Hematopoietic multipotent progenitor cell treated with erythropoietin and hydrocortisone succinate and interleukin-3 and kit ligand, for 6 days (in vitro differentiated cells): ENCODE measurements around the gene NELFB.

Experiments used
- DNase-seq: peaks from one replicate; pipeline ENCODE4 v3.0.0-alpha.2; 2015

The NELFB gene

DNA sequence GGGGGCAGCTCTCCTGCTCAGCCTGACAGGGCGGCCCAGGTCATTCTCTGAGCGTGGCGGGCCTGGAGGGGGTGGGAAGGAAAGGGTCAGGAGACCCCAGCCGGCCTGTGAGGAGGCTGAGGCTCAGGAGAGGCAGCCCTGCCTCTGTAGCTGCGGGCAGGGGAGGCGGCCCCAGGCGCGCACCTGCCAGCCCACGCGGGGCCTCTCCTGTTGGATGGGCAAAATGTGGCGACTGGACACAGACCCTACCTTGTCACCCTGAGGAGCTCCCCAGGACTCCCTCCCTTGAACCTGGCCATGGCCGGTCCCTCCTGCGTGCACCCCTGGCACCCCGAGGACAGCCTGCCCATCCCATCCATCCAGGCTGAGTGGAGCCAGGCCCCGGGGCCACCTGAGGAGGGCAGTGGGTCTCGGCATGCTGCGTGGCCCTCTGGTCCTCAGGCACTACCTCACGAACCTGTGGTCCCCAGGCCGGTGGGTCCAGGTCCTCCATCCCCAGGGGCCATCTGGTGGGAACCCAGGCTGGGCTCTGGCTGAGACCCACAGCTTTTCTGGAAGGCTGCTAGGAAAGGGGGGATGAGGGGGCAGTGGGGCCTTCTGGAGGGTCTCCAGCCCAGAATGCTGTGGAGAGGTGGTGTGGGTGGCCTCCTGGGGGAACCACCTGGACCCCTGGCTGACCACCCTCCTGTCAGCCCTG lies 62.0 kb downstream of the NELFB start:
- DNase-seq, result no peak

DNA sequence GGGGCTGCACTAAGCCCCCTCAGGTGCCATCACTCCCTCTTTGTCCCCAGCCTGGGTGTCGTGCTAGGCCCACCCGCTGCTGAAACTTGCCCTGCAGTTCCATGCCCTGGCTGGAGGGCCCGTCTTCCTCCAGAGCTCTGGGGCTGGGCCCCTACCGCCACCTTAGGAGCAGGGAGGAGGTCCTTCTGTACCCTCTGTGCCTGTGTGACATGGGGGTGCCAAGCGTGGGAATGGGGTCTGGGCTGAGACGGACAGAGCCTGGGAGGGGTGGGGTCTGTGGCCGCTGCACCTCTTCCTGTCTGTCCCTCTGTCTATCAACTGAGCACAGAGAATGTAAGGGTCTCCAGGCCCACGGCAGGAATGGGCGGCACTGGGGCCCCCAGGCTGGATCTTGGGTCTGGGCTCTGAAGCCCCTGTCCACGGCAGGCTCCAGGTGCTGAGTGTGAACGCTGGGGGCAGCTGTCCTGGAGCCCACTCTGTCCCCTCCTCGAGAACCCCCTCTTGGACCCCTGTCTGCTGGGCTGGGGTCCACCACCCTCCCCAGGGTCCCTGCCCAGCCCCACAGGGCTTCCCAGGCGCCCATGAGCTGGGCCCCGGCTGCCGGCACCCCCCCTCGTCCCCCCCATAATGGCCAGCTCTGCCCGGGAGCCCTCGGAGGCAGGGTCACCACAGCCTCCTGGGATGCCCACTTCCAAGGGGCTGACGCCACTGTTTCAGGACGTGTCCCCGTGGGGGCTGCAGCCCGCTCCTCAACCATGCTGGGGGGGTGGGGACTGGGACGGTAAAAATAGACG lies 62.8 kb downstream of the NELFB start:
- DNase-seq, result no peak

DNA sequence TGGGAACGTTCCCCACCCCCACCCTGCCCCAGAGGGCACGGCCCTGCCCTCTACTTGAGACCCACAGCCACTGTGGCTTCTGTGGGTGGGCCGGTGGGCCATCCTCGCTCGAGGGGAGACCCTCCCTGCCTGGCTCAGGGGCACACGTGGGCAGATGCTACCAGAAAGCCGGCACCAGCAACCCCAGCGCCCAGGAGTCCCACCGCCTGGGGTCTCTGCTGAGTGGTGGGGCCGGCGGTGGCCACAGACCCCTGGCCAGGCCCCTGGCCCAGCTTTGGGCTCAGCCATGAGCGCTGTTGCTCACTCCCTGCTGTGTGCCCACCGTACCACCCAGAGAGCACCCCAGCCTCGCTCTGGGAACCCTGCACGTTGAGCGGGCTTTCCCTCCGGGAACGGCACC lies 63.5 kb downstream of the NELFB start:
- no peak for DNase-seq

DNA sequence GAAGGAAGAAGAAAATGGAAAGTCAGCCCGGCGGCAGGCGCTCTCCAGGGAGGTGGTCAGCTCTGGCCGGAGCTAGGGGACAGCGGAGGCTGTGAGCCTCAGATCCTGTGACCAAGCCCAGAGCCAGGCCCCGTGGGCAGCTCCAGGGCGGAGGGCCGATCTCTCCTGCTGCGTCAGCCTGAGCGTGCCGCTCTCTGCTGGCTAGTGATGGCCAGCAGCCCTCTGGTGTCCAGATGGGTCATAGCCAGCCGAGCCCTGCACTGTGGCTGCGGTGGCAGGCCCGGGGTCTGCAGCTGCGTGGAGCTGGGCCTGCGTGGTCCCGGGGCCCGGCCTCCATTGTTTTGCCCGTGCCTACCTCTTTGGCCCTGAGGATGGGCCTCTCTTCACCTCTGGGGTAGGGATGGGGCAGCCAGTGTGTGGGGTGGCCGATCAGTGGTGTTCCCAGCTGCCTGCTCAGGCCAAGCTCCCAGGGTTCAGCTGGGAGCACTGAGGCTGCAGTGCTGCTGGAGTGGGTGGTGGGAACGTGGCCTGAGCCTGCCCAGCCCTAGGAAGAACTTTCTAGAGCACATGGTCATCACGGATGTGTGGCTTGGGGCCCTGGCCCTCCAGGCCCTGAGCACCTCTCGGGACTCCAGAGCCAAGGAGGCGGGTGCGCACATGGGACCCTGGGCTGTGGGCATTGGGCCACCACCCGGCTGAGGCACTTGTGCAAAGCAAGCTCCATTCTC lies 64.0 kb downstream of the NELFB start:
- DNase-seq, result no peak

DNA sequence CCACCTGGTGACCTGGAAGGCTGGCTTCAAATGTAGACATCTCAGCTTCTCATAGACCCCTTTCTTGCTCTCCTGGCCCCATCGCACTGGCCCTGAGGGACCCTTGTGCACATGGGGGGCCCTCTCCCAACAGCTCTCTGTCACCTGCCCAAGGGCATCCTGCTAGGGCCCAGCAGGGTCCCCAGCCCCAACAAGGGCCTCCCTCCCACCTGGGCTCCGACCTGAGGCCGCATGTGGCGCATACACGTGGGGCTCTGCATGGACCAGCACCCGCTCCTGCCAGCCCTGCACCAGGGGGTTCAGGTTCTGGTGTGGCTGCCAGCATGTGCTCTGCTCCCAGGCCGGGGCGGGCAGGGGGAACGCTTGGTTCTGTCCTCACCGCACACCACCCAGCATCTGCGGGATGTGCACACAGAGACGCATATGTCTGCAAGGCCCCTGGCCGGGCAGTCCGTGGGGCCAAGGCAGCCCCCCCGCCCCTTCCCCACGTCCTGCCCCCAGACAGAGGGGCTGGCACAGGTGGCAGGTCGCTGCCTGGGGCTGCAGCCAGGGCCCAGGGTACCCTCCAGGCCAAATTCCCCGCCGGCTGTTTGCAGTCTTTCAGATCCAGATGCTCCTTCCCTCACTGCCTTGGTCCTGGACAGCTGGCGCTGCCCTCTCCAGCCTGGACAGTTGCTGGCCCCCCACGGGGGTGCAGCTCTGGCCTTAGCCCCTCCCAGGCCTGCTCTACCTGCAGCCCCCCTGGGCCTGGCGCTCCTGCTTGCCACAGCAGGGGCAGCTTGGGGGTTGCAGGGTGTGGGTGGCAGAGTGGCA lies 64.8 kb downstream of the NELFB start:
- no peak for DNase-seq

DNA sequence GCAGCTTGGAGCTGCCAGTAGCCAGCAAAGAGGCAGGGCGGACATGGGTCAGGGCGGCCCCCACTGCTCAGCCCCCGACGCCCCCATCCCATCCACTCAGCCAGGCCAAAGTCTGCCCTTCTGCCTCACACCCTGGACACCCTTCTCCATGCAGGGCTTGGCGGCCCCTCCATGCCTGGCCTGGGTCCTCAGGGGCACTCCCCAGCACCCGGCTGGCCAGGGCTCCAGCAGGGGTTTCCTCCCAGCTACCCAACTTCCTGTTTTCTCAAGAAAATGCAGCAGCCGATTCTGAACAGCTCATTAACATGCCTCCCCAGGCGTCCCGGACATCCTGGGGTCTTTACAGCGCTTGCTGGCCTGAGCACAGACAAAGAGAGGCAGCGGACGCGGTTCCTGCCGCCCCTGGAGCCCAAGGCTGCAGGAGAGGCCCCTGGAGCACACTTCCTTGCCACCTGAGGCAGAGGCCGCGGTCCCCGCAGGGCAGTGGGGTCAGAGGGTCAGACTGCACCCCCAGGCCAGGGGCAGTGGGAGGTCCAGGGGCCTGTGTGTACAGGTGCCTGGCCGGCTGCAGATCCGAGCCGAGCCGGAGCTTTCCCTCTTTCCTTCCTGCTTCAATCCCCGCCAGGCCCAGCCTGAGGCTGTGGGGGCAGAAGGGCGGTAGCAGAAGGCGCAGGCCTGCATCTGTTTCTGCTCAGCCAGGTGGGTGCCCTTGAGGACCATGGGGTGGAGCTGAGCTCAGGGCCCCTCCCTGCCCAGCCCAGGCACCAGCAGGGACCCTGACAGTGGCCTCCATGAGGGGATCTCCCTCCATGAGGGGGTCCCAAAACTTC lies 65.6 kb downstream of the NELFB start:
- DNase-seq, result peak; percentile 73

DNA sequence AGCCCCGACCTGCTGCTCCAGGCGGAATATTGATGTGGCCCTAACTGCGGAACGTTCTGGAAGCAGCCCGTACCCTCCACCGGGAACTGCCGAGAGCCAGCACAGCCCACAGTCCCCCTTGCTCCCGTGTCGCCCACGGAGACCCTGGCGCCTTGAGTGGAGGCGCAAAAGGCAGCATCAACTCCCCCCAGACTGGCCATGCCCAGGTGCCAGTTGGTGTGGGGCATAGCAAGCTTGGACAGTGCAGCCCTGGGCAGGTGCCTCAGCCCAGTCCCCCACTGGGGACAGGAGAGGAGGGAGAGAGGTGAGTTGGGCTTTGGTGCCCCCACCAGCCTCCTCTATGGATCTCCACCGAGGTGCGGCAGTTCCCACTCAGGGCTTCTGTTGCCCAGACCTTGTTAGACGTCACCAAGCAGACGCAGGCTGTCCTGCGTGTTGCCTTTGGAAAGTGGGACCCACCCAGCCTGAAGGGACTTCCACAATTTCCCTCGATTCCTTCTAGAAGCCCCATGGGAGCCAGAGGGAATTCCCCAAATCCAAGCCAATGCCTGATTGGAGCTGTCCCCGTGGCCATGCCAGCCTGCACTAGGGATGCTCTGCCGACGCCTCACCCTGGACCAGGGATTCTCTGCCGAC lies 66.7 kb downstream of the NELFB start:
- no peak for DNase-seq
